Measurements from ENCODE around the gene CALY.

- no peak for TF ChIP-seq BCL11A (tag by site-specific recombination; IDR thresholded peaks at IDR 0.05; ENCODE audit: low read depth)
- TF ChIP-seq ZNF341 (tag by site-specific recombination; IDR thresholded peaks at IDR 0.05; ENCODE audit: low read depth), result no peak
- TF ChIP-seq CTCF (tag by site-specific recombination; IDR thresholded peaks at IDR 0.05), result no peak
- no peak for TF ChIP-seq ZFP41 (tag by site-specific recombination; IDR thresholded peaks at IDR 0.05; ENCODE audit: borderline replicate concordance)
Measured at GRCh38 chr10:133293810-133294119, 42.9 kb downstream of the CALY start.
